ENCODE measurements around the gene DIAPH2.
A peak's percentile ranks its signal among the peaks of the same experiment; 100 is the strongest.

The DIAPH2 gene

DNA sequence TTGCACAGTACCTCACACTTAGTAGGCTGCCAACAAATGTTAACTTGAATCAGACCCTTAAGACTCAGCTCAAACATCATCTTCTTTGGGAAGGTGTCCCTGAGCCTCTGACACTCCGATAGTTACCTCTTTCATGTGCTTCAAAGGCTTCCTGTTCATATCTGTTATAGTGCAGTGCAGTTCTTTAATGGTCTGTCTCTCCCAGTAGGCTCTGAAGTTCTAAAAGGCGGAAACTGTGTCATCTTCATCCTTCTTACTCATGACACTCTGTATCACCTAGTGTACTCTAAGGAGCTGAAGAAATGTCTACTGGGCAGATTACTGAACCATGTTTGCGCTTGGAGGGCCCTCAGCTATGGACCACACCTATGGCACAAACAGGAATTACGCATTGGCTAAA, 2.1 kb upstream of the DIAPH2 start:
- ATAC-seq, result no peak
- TF ChIP-seq, protein P1, sequence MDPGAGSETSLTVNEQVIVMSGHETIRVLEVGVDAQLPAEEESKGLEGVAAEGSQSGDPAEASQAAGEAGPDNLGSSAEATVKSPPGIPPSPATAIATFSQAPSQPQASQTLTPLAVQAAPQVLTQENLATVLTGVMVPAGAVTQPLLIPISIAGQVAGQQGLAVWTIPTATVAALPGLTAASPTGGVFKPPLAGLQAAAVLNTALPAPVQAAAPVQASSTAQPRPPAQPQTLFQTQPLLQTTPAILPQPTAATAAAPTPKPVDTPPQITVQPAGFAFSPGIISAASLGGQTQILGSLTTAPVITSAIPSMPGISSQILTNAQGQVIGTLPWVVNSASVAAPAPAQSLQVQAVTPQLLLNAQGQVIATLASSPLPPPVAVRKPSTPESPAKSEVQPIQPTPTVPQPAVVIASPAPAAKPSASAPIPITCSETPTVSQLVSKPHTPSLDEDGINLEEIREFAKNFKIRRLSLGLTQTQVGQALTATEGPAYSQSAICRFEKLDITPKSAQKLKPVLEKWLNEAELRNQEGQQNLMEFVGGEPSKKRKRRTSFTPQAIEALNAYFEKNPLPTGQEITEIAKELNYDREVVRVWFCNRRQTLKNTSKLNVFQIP (CRISPR knock-in tag; IDR thresholded peaks at IDR 0.05; ENCODE audit: borderline replicate concordance, low read depth), result no peak
- TF ChIP-seq TOX (CRISPR knock-in tag; IDR thresholded peaks at IDR 0.05; ENCODE audit: borderline replicate concordance), result no peak
- no peak for TF ChIP-seq ZFP30 (CRISPR knock-in tag; IDR thresholded peaks at IDR 0.05)
- TF ChIP-seq, protein P2, sequence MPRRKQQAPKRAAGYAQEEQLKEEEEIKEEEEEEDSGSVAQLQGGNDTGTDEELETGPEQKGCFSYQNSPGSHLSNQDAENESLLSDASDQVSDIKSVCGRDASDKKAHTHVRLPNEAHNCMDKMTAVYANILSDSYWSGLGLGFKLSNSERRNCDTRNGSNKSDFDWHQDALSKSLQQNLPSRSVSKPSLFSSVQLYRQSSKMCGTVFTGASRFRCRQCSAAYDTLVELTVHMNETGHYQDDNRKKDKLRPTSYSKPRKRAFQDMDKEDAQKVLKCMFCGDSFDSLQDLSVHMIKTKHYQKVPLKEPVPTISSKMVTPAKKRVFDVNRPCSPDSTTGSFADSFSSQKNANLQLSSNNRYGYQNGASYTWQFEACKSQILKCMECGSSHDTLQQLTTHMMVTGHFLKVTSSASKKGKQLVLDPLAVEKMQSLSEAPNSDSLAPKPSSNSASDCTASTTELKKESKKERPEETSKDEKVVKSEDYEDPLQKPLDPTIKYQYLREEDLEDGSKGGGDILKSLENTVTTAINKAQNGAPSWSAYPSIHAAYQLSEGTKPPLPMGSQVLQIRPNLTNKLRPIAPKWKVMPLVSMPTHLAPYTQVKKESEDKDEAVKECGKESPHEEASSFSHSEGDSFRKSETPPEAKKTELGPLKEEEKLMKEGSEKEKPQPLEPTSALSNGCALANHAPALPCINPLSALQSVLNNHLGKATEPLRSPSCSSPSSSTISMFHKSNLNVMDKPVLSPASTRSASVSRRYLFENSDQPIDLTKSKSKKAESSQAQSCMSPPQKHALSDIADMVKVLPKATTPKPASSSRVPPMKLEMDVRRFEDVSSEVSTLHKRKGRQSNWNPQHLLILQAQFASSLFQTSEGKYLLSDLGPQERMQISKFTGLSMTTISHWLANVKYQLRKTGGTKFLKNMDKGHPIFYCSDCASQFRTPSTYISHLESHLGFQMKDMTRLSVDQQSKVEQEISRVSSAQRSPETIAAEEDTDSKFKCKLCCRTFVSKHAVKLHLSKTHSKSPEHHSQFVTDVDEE (CRISPR knock-in tag; IDR thresholded peaks at IDR 0.05), result no peak

DNA sequence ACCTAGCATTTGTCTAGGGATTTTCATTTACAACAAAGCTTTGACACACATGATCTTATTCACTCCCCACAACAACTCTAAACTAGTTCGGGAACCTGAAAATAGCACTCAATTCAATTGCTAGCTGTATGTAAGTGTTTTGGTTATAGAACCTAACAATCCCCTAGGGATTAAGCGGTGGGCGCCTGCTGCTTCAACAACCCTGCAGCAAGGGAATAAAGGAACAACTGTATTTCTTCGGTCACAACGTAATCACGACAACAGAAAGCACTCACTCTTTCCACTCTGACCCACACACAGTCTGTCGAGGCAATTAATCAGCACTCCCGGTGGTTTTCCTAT, 674 bp upstream of the DIAPH2 start:
- no peak for ATAC-seq

DNA sequence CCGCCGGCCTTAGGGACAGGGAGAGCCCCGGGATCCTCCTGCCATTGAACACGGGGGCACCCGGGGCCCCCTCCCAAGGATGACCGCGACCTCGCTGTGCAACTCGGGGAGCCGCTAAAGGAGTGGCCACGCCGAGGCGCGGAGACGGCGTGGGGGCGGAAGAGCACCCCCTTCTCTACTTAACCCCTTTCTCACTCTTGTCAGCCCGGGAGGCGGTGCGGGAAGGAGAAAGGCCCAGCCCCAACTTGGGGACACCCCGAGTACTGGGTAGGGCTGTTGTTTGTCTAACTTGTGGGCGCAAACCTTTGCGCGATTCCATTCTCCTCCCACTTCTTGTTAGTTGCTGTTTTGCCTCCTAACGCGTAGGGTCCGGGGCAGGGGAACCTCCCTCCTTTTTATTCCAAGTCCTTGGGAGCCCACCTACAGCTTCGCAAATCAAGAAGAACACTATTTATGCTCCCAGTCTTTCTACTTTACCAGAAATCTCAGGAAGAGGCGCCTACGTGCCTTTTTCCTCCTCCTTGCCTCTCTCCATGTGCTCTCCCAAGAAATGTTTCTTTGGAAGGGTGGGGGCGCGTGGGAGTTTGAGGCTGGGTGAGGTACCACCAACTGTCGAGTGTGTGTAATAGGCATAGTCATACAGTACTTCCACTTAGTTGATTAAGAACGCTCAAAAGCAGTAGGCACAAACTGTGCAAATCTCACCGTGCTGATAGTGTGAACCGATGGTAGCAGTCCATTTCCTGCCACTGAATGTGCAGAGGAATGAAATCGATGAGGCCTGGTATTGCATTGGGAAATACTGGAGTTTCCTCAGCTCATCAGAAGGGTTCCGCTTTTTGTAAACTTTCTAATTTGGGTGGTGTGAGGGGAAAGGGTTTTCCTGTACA, 813 bp downstream of the DIAPH2 start:
- ATAC-seq, result peak; percentile 63
- TF ChIP-seq ZNF70 (CRISPR knock-in tag; IDR thresholded peaks at IDR 0.05), result no peak
- 0 out of 2 replicates have a peak, but pooled peaks have one; percentile 11 for TF ChIP-seq PATZ1 (CRISPR knock-in tag; IDR thresholded peaks at IDR 0.05; ENCODE audit: borderline replicate concordance)

More for the DNA sequence above, 674 bp upstream of the DIAPH2 start:
- TF ChIP-seq ZNF8 (CRISPR knock-in tag; IDR thresholded peaks at IDR 0.05) (no peak), ZFP3 (CRISPR knock-in tag; IDR thresholded peaks at IDR 0.05) (no peak), ZFP30 (CRISPR knock-in tag; IDR thresholded peaks at IDR 0.05) (no peak), ESRRG (CRISPR knock-in tag; IDR thresholded peaks at IDR 0.05) (no peak), TOX (CRISPR knock-in tag; IDR thresholded peaks at IDR 0.05; ENCODE audit: borderline replicate concordance) (no peak), SNAI2 (CRISPR knock-in tag; IDR thresholded peaks at IDR 0.05) (no peak), ISL1 (CRISPR knock-in tag; IDR thresholded peaks at IDR 0.05) (no peak)
- TF ChIP-seq, protein P3, sequence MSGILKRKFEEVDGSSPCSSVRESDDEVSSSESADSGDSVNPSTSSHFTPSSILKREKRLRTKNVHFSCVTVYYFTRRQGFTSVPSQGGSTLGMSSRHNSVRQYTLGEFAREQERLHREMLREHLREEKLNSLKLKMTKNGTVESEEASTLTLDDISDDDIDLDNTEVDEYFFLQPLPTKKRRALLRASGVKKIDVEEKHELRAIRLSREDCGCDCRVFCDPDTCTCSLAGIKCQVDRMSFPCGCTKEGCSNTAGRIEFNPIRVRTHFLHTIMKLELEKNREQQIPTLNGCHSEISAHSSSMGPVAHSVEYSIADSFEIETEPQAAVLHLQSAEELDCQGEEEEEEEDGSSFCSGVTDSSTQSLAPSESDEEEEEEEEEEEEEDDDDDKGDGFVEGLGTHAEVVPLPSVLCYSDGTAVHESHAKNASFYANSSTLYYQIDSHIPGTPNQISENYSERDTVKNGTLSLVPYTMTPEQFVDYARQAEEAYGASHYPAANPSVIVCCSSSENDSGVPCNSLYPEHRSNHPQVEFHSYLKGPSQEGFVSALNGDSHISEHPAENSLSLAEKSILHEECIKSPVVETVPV (CRISPR knock-in tag; IDR thresholded peaks at IDR 0.05), result no peak

DNA sequence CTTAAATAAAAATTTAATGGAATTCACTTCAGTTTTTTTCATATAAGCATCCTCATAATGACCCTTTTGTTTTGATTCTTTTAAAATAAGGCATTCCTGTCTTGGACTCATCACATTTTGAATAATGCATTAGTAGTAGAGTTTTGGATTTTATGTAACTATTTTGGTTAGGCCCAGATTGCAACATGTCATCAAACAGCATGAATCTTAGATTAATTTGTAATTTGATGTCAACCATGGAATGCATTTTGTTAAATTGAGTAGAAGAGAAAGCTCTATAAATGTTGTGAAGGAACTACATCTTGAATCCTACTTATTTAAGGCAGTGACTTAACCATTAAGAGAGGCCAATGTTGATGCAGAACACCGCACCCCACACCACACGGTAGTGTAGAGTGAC, 3.1 kb downstream of the DIAPH2 start:
- no peak for ATAC-seq
- TF ChIP-seq CREB5 (CRISPR knock-in tag; IDR thresholded peaks at IDR 0.05; ENCODE audit: low read depth) (no peak), CSDC2 (CRISPR knock-in tag; IDR thresholded peaks at IDR 0.05) (no peak), OSR1 (CRISPR knock-in tag; IDR thresholded peaks at IDR 0.05) (no peak), ZNF70 (CRISPR knock-in tag; IDR thresholded peaks at IDR 0.05) (no peak)

DNA sequence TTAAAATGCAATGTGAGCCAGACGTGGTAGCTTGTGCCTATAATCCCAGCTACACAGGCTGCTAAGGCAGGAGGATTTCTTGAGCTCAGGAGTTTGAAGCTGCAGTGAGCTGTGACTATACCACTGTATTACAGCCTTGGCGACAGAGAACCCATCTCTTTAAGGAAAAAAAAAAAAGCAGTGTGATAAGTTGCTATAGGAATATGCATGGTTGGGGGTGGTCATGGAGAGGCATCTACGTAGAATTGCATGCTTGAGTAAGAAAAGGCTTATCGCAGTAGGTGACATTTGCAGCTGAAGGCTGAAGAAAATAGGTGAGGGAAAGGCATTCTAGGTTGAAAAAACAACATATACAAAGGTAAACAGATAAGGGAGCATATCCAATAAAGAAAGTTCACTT, 4.1 kb downstream of the DIAPH2 start:
- TF ChIP-seq, protein P2 (CRISPR knock-in tag; IDR thresholded peaks at IDR 0.05), result no peak
- TF ChIP-seq PPARA (CRISPR knock-in tag; IDR thresholded peaks at IDR 0.05; ENCODE audit: borderline replicate concordance) (no peak), ISL1 (CRISPR knock-in tag; IDR thresholded peaks at IDR 0.05) (no peak), ZFP3 (CRISPR knock-in tag; IDR thresholded peaks at IDR 0.05) (no peak), ZNF70 (CRISPR knock-in tag; IDR thresholded peaks at IDR 0.05) (no peak), GLIS3 (CRISPR knock-in tag; IDR thresholded peaks at IDR 0.05) (no peak), RARB (CRISPR knock-in tag; IDR thresholded peaks at IDR 0.05) (no peak), SNAI2 (CRISPR knock-in tag; IDR thresholded peaks at IDR 0.05) (no peak), OSR1 (CRISPR knock-in tag; IDR thresholded peaks at IDR 0.05) (no peak), ZC3H10 (CRISPR knock-in tag; IDR thresholded peaks at IDR 0.05) (no peak)
- TF ChIP-seq, protein P1 (CRISPR knock-in tag; IDR thresholded peaks at IDR 0.05; ENCODE audit: borderline replicate concordance, low read depth), result no peak
- ATAC-seq, result no peak
